Measurements from ENCODE around the gene TPSAB1. TPM values are rescaled to one million over a fixed set of nuclear protein-coding genes. Genes with fewer than 3 reads are reported as not detected.

The TPSAB1 gene
- total RNA-seq, 4 donors from 2014 or later: 39.8 to 94.6 (median 63.9) TPM

GRCh38 chr16:1262846-1263221 lies 22.3 kb downstream of the TPSAB1 start:
- Histone ChIP-seq H3K4me1 (peaks cover 0 to 8% (median 0%) of the 10 kb centered on the region in 3 donors), H3K36me3 (no peaks in the 10 kb centered on the region), H3K27me3 (peaks cover 78% of the 10 kb centered on the region), H3K9me3 (no peaks in the 10 kb centered on the region), H3K4me3 (no peak overlapping the region), H3K27ac (no peak overlapping the region)
- TF ChIP-seq POLR2AphosphoS5 (IDR thresholded peaks at IDR 0.05): no peak
- TF ChIP-seq EP300 (IDR thresholded peaks at IDR 0.05): no peak
- TF ChIP-seq CTCF (IDR thresholded peaks at IDR 0.05): no peak
- no peak for TF ChIP-seq POLR2A (IDR thresholded peaks at IDR 0.05)
- no CpG with 5 or more reads among the region's 9 CpGs for WGBS, 2 donors (ENCODE audit: low coverage in 1 of 2)
- no peak for ATAC-seq

GRCh38 chr16:1263591-1264344 lies 23.3 kb downstream of the TPSAB1 start:
- 57 to 69% methylated on average over 5 to 6 of the region's 15 CpGs for WGBS, 2 donors (ENCODE audit: low coverage in 1 of 2)
- H3K9me3 ChIP-seq: no peaks in the 10 kb centered on the region
- no peak overlapping the region for H3K4me3 ChIP-seq
- H3K27ac ChIP-seq: no peak overlapping the region
- no peak for ATAC-seq
- peaks cover 70% of the 10 kb centered on the region for H3K27me3 ChIP-seq
- H3K36me3 ChIP-seq: no peaks in the 10 kb centered on the region
- peaks cover 0 to 7% (median 0%) of the 10 kb centered on the region in 3 donors for H3K4me1 ChIP-seq
- TF ChIP-seq CTCF (IDR thresholded peaks at IDR 0.05) (no peak), POLR2AphosphoS5 (IDR thresholded peaks at IDR 0.05) (no peak), POLR2A (IDR thresholded peaks at IDR 0.05) (no peak), EP300 (IDR thresholded peaks at IDR 0.05) (no peak)

GRCh38 chr16:1264345-1265089 lies 24.0 kb downstream of the TPSAB1 start:
- Histone ChIP-seq H3K27ac (no peak overlapping the region), H3K4me3 (no peak overlapping the region), H3K9me3 (no peaks in the 10 kb centered on the region), H3K27me3 (peaks cover 68% of the 10 kb centered on the region), H3K4me1 (no peaks in the 10 kb centered on the region), H3K36me3 (no peaks in the 10 kb centered on the region)
- TF ChIP-seq CTCF (IDR thresholded peaks at IDR 0.05) (no peak), EP300 (IDR thresholded peaks at IDR 0.05) (no peak), POLR2A (IDR thresholded peaks at IDR 0.05) (no peak), POLR2AphosphoS5 (IDR thresholded peaks at IDR 0.05) (no peak)
- 82 to 90% methylated on average over 12 to 16 of the region's 16 CpGs for WGBS, 2 donors (ENCODE audit: low coverage in 1 of 2)
- ATAC-seq: no peak

GRCh38 chr16:1265090-1265630 lies 24.7 kb downstream of the TPSAB1 start:
- TF ChIP-seq POLR2AphosphoS5 (IDR thresholded peaks at IDR 0.05) (no peak), EP300 (IDR thresholded peaks at IDR 0.05) (no peak), POLR2A (IDR thresholded peaks at IDR 0.05) (no peak), CTCF (IDR thresholded peaks at IDR 0.05) (no peak)
- ATAC-seq: no peak
- peaks cover 68% of the 10 kb centered on the region for H3K27me3 ChIP-seq
- H3K9me3 ChIP-seq: no peaks in the 10 kb centered on the region
- H3K36me3 ChIP-seq: no peaks in the 10 kb centered on the region
- no peak overlapping the region for H3K4me3 ChIP-seq
- no peak overlapping the region for H3K27ac ChIP-seq
- H3K4me1 ChIP-seq: no peaks in the 10 kb centered on the region
- 80 to 96% methylated on average over 3 to 5 of the region's 13 CpGs for WGBS, 2 donors (ENCODE audit: low coverage in 1 of 2)
